Measurements from ENCODE around the gene TMEM203. TPM values are rescaled to one million over a fixed set of nuclear protein-coding genes. Genes with fewer than 3 reads are reported as not detected.

The TMEM203 gene
- total and polyA plus RNA-seq, 2 of the 4 experiments (the other 2 are of a cell fraction): 18.8 to 40.6 TPM

GRCh38 chr9:137213160-137214060 is 8.0 kb upstream of the TMEM203 start:
- no peak overlapping the region for H3K18ac ChIP-seq (ENCODE audit: low read depth, low read length)
- ATAC-seq (ENCODE audit: low read depth) (no peak), DNase-seq (no peak)
- BruUV-seq (replicated peaks): no TSS peak
- TF ChIP-seq POLR2A (IDR thresholded peaks at IDR 0.05; ENCODE audit: low read depth, low read length): no peak
- peak; percentile 15; the same call in 1 of the 2 replicates for TF ChIP-seq CTCF (conservative IDR thresholded peaks at IDR 0.05; ENCODE audit: low read depth, low read length)
- no peaks in the 10 kb centered on the region for H3K9me3 ChIP-seq (ENCODE audit: control insufficient read depth, insufficient read depth, low read length)
- H3K9me1 ChIP-seq (ENCODE audit: insufficient read depth, low read length): no peaks in the 10 kb centered on the region
- H2AK5ac ChIP-seq (ENCODE audit: low read depth, low read length): no peak overlapping the region
- H2BK120ac ChIP-seq (ENCODE audit: low read depth, low read length): no peak overlapping the region
- dilution Hi-C loops (cut with HindIII; ENCODE audit: low sequenced_read_pairs, unreplicated experiment): no loop called here
- H3K4me2 ChIP-seq (ENCODE audit: low read depth, low read length): no peak overlapping the region
- no peak overlapping the region for H4K5ac ChIP-seq (ENCODE audit: low read depth, low read length)
- peaks cover 21% of the 10 kb centered on the region for H3K36me3 ChIP-seq (ENCODE audit: control insufficient read depth, insufficient read depth, low read length)
- intact Hi-C loops (cut with micrococcal nuclease): no loop called here
- H4K8ac ChIP-seq (ENCODE audit: low read depth in 2 of 2, low read length in 2 of 2): no peak overlapping the region
- no peak overlapping the region for H3K27ac ChIP-seq (ENCODE audit: insufficient read depth, low read length)
- H3K23ac ChIP-seq (ENCODE audit: low read depth, low read length): no peak overlapping the region
- no peaks in the 10 kb centered on the region for H3K4me1 ChIP-seq (ENCODE audit: control insufficient read depth, insufficient read depth, low read length)
- H2AFZ ChIP-seq (replicated peaks; ENCODE audit: low read length, poor library complexity): no peak overlapping the region
- in situ Hi-C loops (cut with MboI; ENCODE audit: low sequenced_read_pairs): no loop called here
- H2BK15ac ChIP-seq (ENCODE audit: low read depth, low read length): no peak overlapping the region
- POLR2A ChIA-PET (ENCODE audit: unreplicated experiment): interaction anchor here (0.5 kb wide), 1 partner anchor 23 kb away, joined by 3 read pairs; no protein-coding TSS in a partner anchor
- WGBS, 2 experiments (ENCODE audit: extremely low coverage in 2 of 2, insufficient read length in 1 of 2): 93% methylated on average over 34 of the region's 49 CpGs; no CpG with 5 or more reads in 1 of the 2 experiments
- no peak overlapping the region for H3K4me3 ChIP-seq (ENCODE audit: insufficient read depth, low read depth, low read length)
- CTCF ChIA-PET: no interaction called here
- H4K91ac ChIP-seq (ENCODE audit: insufficient read depth, low read depth, low read length): no peak overlapping the region
- H3K14ac ChIP-seq (replicated peaks; ENCODE audit: low read depth, low read length): no peak overlapping the region
- no peak overlapping the region for H3K56ac ChIP-seq (ENCODE audit: extremely low read depth, insufficient read depth, low read length)
- no peak overlapping the region for H2BK5ac ChIP-seq (ENCODE audit: low read depth, low read length, poor library complexity, severe bottlenecking)
- no peak overlapping the region for H3K4ac ChIP-seq (ENCODE audit: low read depth, low read length)
- no peak overlapping the region for H2BK20ac ChIP-seq (ENCODE audit: low read depth, low read length)
- no peak overlapping the region for H3K9ac ChIP-seq (ENCODE audit: low read depth, low read length)
- H2AK9ac ChIP-seq (replicated peaks; ENCODE audit: low read depth, low read length, poor library complexity): peak overlapping the region; percentile 28
- H3K27me3 ChIP-seq (ENCODE audit: control insufficient read depth, insufficient read depth, low read length): no peaks in the 10 kb centered on the region
- peaks cover 2 to 3% of the 10 kb centered on the region in 2 experiments; a peak in 2 of 4 replicates for H3K79me1 ChIP-seq (ENCODE audit: low read depth in 1 of 2, low read length in 2 of 2)
- no peaks in the 10 kb centered on the region for H4K20me1 ChIP-seq (ENCODE audit: insufficient read depth, low read length)

Data from IMR-90 (cell line).